HG02970 (cell line): ENCODE measurements around the gene AUTS2.

ENCODE experiments used
- ATAC-seq: cut with Tn5 transposase; IDR thresholded peaks from one replicate; pipeline ENCODE4 v1.9.1; 2021; ENCODE audit warnings: mild to moderate bottlenecking, moderate library complexity, moderate number of reproducible peaks; ENCODE audit not compliant: unreplicated experiment, low FRiP score

Gene AUTS2

GRCh38 chr7:69620650-69621049 lies 22.4 kb downstream of the AUTS2 start:
- no peak for ATAC-seq

DNA sequence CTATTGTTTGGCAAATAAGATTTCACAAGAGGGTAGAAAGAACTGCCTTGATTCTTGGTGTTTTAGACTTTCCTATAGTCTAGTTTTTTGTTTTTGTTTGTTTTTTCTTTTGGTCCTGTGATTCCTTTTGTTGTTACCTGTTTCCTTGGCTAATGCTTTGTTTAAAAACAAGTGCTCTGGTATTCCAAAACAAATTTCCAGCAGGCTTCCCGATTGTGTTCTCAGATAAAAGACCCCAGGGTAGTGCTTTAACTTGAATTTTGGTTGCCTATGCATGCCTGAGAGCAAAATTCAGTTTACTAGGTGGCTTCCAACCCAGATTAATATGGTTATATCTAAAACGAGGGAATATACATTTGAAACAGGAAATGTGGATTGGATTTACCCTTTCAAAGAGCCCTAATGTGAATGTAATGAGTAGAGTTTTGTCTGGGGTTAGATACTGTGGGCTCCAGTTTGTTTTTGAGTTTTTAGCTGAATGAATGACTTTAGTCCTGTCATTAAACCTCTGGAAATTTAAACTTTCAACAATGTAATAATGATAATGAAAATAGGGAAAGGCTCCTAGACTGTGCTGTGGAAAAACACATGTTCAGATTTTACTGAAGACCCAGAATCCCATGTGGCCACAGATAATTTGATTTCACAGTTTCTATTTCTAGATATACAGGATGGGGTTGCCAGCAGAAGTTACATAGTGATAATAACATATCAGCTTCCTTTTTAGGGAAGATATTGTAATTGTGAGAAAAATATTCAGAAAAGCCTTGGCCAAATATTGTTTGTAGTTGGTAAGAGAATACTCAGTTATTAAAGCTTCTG lies 23.9 kb downstream of the AUTS2 start:
- no peak for ATAC-seq

GRCh38 chr7:69622960-69623359 lies 24.7 kb downstream of the AUTS2 start:
- ATAC-seq: no peak

DNA sequence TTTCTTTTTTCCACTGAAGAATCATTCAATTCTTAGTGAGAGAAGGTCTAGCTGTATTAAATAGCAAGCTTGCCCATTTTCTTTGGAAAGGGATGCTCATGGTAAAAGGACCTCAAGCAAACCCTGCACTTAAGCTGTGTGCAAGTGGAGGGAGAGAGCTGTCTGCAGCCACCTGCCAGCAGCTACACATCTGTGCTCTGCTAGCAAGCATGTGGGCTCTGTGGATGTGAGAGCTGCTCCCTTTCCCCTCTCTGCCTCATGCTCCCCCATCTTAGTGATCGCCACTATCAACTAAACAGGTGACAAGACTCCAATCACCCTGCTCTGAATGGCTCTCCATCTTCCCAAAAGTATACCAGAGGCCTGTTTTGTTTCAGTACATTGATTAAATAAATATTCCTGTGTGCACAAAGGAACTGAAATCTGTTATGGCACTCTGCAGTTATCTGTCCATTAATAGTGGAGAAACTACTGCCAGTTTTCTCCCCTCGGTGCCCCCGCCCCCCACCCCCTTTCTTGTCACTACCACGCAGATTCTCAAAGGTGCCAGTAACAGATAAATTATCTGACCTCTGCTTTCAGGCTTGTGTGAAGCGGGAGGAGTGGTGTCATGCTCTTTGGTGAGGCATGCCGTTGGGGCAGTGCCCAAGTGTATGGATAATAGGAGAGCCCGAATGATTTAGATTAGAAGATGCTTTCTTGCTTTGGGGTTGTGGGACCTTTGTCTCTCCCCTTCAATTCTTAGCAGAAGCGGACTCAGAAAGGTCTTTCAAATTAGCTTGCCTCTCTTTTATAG lies 26.4 kb downstream of the AUTS2 start:
- ATAC-seq: no peak

DNA sequence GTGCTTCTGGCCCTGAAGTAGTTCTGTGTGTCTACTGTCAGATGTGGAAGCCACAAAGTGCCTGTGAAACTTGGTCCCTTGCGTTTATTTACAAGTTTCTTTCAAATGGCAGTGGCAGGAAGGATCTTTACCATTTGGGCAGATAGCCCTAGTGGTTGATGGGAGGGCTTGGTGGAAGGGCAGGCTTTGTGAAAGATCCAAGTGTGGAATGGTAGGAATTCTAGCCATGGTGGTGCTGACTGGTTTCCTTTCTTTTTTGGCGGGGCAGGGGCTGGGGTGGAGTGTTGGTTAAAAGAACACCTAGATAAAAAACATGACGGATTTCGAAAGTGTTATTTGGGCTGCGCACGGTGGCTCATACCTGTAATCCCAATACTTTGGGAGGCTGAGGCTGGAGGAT lies 27.0 kb downstream of the AUTS2 start:
- ATAC-seq: no peak

GRCh38 chr7:69625798-69626197 lies 27.5 kb downstream of the AUTS2 start:
- ATAC-seq: no peak

DNA sequence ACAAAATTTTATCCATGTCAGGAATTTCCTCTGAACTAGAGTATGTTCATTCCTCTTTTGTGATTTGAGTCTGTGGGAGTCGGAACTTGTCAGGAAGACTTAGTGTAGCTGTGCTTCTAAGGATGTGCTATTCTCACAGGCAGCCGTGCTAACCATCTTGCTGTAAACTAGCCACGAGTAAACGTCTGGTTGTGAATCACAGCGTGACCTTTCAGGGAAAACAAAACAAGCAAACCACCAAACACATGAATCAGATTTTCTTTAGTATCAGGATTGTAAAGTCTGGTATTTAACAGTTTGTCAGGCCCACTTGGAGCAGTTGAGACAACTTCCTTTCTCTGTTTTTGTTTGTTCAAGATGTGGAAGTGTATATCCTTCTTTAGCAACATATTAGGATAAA lies 32.0 kb downstream of the AUTS2 start:
- no peak for ATAC-seq

DNA sequence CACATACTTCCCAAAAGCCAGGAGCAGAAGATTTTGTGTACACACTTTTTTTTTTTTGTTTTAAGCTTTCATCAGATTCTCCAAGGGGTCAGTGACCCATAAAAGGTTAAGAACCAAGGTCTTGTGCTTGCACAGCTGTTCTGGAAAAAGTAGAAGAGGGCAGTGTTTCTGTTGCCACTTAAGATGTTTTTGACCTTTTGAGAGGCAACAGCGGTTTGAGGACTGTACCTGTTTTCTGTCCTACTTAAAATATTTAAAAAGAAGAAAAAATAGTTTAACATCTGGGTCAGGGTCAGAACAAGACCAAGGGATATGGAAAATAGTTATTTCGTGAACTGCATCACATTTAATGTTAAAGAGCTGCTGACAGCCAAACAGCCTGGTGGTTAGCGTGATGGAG lies 32.9 kb downstream of the AUTS2 start:
- ATAC-seq: no peak

- no peak for ATAC-seq
Measured at GRCh38 chr7:69632280-69632679, 34.0 kb downstream of the AUTS2 start.

GRCh38 chr7:69633122-69633831 lies 35.0 kb downstream of the AUTS2 start:
- ATAC-seq: no peak

- ATAC-seq: no peak
Measured at GRCh38 chr7:69635555-69636185, 37.4 kb downstream of the AUTS2 start.

GRCh38 chr7:69638674-69639073 lies 40.4 kb downstream of the AUTS2 start:
- ATAC-seq: no peak

GRCh38 chr7:69640216-69640615 lies 41.9 kb downstream of the AUTS2 start:
- ATAC-seq: no peak

DNA sequence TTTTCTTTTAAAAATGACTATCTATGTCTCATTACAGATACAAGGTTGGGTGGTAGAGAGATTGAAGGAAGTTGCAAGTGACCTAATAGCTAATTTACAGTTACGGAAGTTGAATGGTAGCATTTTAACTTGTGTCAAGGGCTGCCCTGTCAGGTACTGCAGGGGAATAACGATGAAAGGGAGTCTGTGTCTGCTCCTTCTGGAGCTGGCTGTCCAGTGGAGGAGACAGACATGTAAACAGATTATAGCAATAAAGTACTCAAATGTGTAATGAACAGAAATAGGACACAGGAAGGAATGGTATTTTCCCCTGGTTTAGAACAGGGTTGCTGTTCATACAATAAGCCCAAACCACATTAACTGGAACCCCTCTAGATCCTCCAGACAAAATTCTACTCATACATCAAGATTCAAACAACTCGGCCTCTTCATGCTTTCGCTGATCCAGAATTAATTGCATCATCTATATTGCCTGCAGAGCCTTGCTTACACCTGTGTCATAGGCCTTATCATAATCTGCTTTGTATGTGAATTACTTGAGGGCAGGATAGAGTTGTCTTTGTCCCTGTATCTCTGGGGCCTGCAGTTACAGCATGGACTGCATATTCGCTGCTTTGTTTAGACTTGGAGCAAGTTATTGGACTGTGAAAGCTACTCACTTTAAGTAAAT lies 42.8 kb downstream of the AUTS2 start:
- no peak for ATAC-seq

DNA sequence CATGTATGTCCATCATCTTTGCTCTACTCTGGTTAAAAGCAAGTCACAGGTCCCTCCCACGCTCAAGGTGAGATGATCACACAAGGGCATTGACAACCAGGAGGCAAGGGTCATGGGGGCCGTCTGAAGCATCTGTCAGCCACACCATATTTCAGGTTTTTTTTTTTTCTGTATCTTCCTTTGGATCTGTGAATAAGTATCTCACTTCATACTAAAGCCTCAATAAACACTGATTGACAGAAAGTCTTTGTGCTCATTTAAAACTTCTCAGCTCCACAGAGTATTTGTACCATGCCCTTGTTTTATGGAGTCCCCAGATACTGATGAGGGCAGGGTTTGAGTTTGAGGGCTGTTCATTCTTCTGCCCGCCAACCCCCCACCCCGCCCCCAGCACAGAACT lies 45.0 kb downstream of the AUTS2 start:
- ATAC-seq: no peak

DNA sequence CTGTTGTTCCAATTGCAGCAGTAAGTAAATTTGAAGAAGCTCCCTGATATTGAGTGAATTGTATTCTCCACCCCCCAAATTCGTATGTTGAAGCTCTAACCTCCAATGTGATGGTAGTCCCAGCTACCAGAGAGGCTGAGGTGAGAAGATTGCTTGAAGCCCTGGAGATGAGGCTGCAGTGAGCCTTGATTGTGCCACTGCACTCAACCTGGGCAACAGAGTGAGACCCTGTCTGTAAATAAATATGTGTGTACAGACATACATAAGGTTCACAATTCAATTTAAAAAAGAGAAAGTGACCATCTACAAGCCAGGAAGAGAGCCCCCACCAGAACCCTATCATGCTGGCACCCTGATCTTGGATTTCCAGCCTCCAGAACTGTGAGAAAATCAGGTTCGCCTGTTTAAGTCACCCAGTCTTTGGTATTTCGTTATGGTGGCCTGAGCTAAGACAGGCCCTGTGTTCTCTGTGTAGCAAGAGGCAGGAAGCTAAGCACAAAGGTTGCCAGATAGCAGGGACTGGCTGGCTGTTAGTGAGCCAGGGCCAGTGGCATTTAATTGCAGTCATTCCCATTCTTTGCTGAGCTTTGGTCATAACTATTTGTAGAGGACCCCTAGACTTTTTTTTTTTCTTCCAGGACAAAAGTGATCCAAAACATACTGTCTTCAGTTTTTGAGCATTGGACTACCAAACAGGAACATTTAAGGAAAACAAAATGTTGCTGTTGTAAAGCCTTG lies 45.6 kb downstream of the AUTS2 start:
- ATAC-seq: no peak

DNA sequence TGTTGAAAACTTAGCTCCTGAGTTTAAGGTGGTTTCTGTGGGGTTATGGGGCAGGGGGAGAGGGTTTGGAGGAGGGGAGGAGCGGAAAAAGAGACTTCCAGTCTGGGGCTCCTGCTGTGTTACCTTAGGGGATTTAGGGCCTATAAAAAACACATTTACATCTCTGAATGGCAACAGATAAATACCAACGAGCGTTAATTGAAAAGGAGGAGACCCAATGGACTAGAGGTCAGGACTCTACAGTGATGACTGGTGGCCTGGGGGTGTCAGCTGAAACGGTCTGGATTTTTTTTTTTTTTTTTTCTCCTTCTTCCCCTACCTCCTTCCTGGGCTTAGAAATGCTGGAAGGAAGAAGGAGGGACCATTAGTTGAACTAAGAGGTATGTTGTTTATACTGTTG lies 47.4 kb downstream of the AUTS2 start:
- ATAC-seq: no peak

DNA sequence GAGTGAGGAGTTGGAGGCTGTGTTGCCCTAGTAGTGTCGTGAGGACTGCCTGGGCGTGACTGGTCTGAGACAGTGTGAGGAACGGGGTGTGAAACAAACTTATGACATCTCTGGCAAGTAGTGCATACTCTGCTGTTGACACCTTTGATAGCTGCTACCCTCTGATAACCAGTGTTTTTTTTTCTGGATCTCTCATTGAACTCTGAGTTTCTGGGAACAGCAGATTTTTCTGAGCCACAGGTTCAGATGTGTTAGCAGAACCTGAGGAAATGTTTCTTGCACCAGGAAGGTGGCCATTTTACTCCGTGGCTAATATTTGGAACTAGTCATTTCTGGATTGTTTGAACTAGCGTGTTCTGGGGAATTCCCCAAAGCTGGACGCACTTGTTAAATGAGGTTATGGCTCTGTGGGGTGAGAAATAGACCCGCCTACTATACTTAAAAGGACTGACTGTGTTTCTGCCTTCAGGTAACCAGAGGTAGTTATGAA lies 52.9 kb downstream of the AUTS2 start:
- no peak for ATAC-seq

DNA sequence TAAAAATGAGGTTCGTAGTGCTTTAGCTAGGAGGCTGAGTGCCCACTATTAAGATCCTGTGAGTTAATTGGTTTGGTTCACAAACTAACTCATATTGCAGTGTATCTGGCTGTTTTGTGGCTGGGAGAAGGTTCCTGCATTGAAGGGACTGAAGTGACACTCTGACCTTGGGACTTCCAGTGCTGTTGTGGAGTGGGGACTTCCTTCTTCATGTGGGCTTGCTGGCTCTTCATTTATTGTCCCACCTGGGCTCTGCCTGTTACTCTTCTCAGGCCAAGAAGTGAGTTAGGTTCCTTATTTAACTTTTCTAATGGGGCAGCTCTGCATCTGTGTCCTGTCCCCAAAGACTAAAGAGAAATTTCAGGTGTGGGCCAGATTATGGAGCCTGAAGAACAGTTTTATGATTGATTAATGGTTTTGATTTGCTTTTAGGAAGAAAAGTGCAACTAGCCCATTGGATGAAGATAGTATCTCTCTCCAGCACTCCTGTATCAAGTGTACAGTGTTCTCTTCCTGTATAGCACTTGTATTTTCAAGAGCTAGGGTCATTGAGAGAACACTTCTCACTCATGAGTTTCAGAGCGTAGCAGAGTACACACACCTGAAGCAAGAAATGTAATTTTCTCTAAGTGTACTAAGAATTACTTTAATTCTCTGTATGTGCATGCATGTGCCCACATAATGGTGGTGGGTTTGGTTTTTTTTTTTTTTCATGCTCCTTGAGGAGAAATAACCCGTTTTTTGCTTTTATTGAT lies 54.8 kb downstream of the AUTS2 start:
- no peak for ATAC-seq
